ENCODE data around the gene ARHGAP26.
A peak's percentile ranks its signal among the peaks of the same experiment; 100 is the strongest.

ARHGAP26 gene

GRCh38 chr5:143016777-143017516 is 246.8 kb downstream of the ARHGAP26 start:
- Histone ChIP-seq H3K9me3 (no peaks in the 10 kb centered on the region), H3K27ac (no peak overlapping the region), H3K4me3 (no peak overlapping the region), H3K27me3 (no peaks in the 10 kb centered on the region), H3K4me1 (no peaks in the 10 kb centered on the region), H3K36me3 (peaks cover 0 to 17% (median 4%) of the 10 kb centered on the region in 3 donors)
- TF ChIP-seq CTCF (IDR thresholded peaks at IDR 0.05) = peak in 1 of 2 experiments; percentile 26
- peak in 1 of 2 donors; percentile 32 for DNase-seq
- intact Hi-C loops (cut with DNase I; ENCODE audit: low total_unique reads) = no loop called here

- no peak for DNase-seq
- TF ChIP-seq CTCF (IDR thresholded peaks at IDR 0.05) = no peak
- Histone ChIP-seq H3K36me3 (peaks cover 0 to 17% (median 4%) of the 10 kb centered on the region in 3 donors), H3K4me1 (no peaks in the 10 kb centered on the region), H3K4me3 (no peak overlapping the region), H3K27ac (no peak overlapping the region), H3K9me3 (no peaks in the 10 kb centered on the region), H3K27me3 (no peaks in the 10 kb centered on the region)
- intact Hi-C loops (cut with DNase I; ENCODE audit: low total_unique reads) = no loop called here
Observed at GRCh38 chr5:143017541-143017940, 247.4 kb downstream of the ARHGAP26 start.

GRCh38 chr5:143017992-143018391 is 247.8 kb downstream of the ARHGAP26 start:
- TF ChIP-seq CTCF (IDR thresholded peaks at IDR 0.05) = no peak
- intact Hi-C loops (cut with DNase I; ENCODE audit: low total_unique reads) = no loop called here
- Histone ChIP-seq H3K4me3 (no peak overlapping the region), H3K4me1 (peaks cover 0 to 4% (median 2%) of the 10 kb centered on the region in 4 donors), H3K27me3 (no peaks in the 10 kb centered on the region), H3K36me3 (peaks cover 0 to 17% (median 4%) of the 10 kb centered on the region in 3 donors), H3K27ac (no peak overlapping the region), H3K9me3 (no peaks in the 10 kb centered on the region)
- no peak for DNase-seq

GRCh38 chr5:143019157-143019556 is 249.0 kb downstream of the ARHGAP26 start:
- Histone ChIP-seq H3K27me3 (no peaks in the 10 kb centered on the region), H3K27ac (no peak overlapping the region), H3K4me3 (no peak overlapping the region), H3K36me3 (peaks cover 0 to 15% (median 4%) of the 10 kb centered on the region in 3 donors), H3K4me1 (peaks cover 0 to 16% (median 12%) of the 10 kb centered on the region in 4 donors), H3K9me3 (no peaks in the 10 kb centered on the region)
- TF ChIP-seq CTCF (IDR thresholded peaks at IDR 0.05) = no peak
- no peak for DNase-seq
- intact Hi-C loops (cut with DNase I; ENCODE audit: low total_unique reads) = no loop called here

GRCh38 chr5:143019614-143020515 is 249.7 kb downstream of the ARHGAP26 start:
- Histone ChIP-seq H3K27me3 (no peaks in the 10 kb centered on the region), H3K4me1 (peaks cover 0 to 19% (median 12%) of the 10 kb centered on the region in 4 donors), H3K27ac (no peak overlapping the region), H3K36me3 (peaks cover 0 to 9% (median 4%) of the 10 kb centered on the region in 3 donors), H3K4me3 (no peak overlapping the region), H3K9me3 (no peaks in the 10 kb centered on the region)
- DNase-seq = no peak
- TF ChIP-seq CTCF (IDR thresholded peaks at IDR 0.05) = no peak
- intact Hi-C loops (cut with DNase I; ENCODE audit: low total_unique reads) = no loop called here
